GM19372 (cell line): ENCODE data around the gene IRS1.
A peak's percentile ranks its signal among the peaks of the same experiment; 100 is the strongest.
"Not testable (repeated sequence)": the region's sequence is repeated elsewhere in the genome, so short reads cannot be mapped to it uniquely, and the experiment has no call there.

Experiments used
- ATAC-seq: cut with Tn5 transposase; IDR thresholded peaks from one replicate; pipeline ENCODE4 v1.9.1; 2021; ENCODE audit warnings: mild to moderate bottlenecking, low read depth, moderate library complexity; ENCODE audit not compliant: unreplicated experiment

The IRS1 gene, protein sequence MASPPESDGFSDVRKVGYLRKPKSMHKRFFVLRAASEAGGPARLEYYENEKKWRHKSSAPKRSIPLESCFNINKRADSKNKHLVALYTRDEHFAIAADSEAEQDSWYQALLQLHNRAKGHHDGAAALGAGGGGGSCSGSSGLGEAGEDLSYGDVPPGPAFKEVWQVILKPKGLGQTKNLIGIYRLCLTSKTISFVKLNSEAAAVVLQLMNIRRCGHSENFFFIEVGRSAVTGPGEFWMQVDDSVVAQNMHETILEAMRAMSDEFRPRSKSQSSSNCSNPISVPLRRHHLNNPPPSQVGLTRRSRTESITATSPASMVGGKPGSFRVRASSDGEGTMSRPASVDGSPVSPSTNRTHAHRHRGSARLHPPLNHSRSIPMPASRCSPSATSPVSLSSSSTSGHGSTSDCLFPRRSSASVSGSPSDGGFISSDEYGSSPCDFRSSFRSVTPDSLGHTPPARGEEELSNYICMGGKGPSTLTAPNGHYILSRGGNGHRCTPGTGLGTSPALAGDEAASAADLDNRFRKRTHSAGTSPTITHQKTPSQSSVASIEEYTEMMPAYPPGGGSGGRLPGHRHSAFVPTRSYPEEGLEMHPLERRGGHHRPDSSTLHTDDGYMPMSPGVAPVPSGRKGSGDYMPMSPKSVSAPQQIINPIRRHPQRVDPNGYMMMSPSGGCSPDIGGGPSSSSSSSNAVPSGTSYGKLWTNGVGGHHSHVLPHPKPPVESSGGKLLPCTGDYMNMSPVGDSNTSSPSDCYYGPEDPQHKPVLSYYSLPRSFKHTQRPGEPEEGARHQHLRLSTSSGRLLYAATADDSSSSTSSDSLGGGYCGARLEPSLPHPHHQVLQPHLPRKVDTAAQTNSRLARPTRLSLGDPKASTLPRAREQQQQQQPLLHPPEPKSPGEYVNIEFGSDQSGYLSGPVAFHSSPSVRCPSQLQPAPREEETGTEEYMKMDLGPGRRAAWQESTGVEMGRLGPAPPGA (N-terminal part only)

DNA sequence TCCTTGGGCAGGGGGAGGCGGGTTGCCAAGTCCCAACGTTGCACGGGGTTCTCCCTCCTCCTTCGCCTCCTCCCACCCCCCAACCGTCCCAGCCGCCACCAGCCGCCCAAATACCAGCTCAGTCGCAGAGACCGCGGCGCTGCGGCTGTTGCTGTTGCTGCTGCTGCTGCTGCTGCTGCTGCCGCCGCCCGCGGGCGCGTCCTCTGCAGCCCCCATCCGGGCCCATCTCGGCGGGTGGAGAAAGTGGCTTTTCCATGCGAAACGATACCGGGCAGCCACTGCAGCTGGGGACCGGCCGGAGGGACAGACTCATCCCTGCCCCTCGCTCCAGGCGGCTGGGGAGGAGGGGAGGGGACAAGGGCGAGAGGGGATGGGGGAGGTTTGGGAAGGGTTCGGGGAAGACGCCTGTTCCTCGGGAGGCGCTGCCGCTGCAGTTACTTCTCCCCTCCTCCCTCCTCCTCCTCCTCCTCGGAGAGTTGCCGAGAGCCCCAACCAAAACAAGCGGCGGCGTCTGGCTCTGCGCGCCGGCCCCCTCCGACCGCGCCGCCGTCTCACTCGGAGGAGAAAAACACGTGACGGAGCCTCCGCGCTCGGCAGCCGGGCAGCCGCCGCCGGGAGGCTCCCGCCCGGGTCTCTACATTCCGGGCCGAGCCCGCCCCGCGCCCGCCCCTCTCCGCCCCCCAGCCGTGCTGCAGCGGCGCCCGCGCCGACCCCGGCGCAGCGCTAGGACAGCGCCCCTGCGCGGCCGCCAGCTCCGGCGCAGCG, at the start of gene IRS1:
Gene IRS1 (minus strand): TSS at position 610 of the 765 bp plus-strand sequence. CDS start 1,082 bp downstream, outside the sequence.
- ATAC-seq = peak; percentile 34

DNA sequence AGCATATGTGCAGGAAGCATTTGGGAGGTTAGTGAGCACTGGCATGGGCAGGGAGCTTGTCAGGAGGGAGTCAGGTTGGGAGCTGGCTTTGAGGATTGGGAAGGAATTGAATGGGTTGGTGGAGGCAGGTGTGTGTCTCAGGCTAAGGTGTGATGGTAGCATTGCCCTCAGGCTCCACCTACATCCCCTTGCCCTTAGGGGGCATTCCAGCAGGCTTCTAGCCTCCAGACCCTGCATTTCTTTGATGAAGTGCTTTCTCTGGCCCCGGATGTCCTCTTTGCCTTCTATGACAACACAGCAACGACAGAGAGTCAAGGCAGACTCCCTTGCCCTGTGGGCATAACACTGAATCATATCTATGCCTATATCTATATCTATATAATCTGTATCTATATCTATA, 49.7 kb upstream of the IRS1 start:
- ATAC-seq = no peak

DNA sequence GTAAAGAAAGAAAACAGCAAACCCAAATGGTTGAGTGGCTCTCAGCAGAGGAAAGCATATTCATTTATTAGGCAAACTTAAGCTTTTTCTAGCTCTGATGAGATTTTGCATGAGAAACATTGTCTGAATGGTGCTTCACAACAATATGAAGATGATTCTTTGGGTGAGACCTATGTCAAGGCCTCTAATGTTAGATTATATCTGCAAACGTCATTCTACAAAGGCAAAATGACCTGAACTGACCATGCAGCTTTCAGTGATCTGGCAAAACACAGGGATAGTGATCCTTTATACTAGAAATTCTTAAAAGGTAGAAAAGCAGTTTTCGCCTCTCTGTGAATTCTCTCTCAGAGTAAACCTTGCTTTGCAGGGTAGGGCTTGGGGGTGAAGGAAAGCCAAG, 47.9 kb upstream of the IRS1 start:
- ATAC-seq = no peak

DNA sequence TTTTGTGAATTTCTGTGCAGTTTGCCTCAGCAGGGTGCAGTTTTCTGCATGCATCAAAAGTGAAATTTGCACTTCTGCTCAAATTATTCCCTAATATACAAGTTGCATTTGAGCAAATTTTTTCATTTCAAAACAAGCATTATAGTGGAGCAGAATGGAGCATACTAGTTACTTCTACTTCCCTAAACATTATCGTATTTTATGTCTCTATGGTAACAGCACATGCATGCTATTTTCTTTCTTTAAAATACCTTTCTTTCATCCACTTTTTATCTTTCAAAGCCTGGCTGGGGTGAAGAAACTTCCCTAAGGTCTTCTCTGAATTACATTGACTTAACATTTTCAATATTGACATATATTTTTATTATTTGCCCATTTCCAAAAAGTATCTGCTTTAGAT, 47.5 kb upstream of the IRS1 start:
- no peak for ATAC-seq

DNA sequence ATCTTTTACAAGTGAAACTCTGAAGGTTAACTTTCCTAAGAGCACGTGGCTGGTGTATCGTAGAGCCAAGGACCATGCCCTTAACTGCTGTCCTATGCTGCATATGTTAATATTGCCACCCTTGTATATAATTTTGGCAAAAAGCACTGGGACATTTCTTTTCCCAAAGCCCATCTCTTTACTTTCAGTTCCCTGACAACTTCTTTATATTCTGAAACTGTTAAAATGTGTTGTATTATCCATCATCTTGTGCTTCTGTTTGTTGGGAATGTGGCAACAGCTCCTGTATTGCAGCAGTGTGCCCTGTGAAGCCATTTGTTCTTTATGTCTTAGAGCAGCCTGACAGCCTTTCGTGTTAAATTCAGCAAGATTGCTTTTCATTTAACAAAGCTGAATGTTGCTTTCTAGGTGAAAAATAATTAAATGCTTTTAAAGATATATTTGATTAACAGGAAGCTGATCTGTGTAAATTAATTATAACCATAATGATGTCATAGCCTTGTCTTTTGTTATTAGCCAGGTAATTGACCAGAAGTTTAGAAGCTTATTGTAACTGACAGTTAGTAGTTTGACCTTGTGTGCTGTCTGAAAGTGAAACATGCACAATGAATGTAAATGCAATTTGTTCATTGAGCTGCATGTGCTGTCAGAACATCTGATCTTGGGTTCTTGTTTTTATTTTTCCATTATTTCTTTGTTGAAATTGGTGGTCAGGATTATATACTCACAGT, 45.9 kb upstream of the IRS1 start:
- peak; percentile 61 for ATAC-seq

DNA sequence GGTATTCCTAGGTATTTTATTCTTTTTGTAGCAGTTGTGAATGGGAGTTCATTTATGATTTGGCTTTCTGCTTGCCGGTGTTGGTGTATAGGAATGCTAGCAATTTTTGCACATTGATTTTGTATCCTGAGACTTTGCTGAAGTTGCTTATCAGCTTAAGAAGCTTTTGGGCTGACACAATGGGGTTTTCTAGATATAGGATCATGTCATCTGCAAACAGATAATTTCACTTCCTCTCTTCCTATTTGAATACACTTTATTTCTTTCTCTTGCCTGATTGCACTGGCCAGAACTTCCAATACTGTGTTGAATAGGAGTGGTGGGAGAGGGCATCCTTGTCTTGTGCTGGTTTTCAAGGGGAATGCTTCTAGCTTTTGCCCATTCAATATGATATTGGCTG, 43.4 kb upstream of the IRS1 start:
- ATAC-seq = not testable (repeated sequence)

DNA sequence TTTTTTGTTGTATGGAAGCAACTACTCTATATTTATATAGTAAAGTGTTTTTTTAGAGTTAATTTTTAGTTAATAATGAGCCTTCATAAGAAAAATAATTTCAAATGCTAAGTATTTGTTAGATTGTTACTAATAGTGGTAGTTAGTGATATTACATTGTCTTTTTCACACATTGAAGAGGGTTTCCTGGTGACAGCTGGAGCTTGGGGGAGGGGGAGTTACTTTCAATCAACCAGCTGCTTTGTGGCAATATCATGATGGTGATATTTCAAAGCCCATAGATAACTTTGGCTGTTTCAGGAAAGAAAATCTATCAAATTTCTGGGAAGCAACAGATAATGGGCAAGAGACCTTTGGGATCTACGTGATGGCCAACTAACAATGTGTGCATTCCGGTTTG, 40.3 kb upstream of the IRS1 start:
- ATAC-seq = no peak

DNA sequence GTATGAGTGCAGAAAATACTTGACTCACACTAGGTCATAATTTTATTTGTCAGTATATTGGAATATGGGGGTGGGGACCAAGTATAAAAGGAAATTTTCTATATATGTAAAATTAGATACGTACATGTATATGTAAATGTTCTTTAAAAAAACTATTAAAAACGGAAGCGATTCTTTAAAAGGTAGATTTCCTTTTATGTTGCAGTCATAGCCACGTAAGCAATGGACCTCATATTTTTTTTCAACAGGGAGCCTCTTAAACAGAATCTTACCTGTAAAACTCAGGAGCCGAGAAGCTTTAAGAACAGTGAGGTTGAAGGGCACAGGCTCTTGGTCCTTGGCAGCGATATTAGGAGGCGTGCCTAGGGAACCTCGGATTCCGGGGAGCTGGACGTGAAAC, 39.5 kb upstream of the IRS1 start:
- ATAC-seq = no peak

DNA sequence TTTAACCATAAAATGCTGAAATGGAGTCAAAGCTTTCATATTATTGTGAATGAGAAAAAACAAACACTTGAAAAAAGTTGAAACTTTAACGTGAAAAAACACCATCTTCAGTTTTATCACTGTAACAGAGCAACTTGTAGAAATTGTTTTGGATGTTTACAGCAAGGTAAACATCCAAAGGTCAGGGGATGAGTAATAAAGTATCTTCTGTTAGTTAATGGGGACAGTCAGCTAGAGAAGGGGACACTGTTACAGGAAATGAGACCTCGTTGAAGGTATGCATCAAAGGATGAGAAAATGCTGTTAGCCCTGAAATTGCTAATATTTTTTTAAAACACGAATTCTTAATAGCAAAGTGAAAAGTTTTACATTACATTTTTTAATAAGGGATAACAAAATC, 39.1 kb upstream of the IRS1 start:
- ATAC-seq = no peak

DNA sequence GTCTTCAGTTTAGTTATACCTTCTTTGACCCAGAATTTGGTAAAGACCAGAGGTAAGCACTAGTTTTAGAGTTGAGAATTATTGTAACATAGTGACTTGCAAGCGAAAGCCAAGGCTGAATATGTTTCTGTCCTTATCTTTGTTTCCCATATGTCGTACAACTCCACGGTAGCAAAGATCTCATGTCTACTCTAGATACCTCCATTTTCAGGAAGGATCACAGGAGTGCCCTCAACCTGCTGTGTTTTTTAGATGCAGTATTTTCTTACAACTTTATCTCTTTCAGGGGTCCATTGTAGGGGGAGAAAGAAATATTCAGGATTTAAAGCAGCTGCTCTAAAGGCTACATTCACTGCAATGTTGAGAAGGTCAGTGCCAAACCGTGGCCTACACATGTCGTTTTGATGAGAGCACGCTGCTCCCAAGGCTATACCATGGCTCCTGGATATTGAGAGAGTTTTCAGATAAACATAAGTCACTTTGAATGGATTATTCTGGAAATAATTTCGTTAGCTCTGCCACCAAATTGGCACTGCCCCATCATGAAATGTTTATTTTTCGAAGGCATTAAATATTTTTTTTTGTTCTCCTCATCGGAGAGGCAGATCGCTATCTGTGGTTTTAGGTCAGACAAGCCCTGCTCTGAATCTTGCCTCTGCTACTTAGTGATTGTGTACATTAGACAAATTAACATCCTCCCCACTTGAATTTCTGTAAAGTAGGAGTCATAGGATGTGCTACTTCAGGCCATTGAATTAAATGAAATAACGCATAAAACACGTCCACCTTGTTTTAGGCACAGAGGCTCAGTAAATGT, 38.4 kb upstream of the IRS1 start:
- no peak for ATAC-seq

DNA sequence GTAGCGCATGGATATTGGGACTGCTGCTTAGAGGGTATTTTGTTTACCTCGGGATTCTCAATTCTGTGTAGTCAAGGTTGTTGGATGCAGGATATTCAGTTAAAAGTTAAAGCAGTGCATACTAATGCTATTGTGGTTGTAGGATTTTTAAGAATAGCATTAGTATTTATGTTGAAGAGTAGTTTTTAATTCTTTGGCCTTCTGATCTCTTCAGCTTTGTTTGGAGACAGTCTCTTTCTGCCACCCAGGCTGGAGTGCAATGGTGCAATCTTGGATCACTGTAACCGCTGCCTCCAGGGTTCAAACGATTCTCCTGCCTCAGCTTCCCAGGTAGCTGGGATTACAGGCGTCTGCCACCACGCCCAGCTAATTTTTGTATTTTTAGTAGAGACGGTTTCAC, 37.7 kb upstream of the IRS1 start:
- no peak for ATAC-seq

DNA sequence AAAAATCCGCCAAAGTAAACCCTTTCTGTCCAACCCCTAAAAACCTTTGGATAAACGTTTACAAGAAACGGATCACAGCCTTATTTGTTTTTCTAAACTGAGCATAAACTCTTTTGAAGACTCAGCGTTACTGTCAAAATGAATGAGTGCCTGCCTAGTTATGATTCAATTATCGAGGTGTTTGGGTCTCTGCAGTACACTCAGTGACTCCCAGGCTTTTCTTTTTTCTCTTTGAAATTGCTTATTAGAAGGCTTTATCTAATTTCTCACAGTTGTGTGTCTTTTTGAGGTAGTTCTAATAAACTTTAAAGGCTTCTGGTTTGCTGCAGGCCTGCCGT, 36.9 kb upstream of the IRS1 start:
- ATAC-seq = peak; percentile 1

DNA sequence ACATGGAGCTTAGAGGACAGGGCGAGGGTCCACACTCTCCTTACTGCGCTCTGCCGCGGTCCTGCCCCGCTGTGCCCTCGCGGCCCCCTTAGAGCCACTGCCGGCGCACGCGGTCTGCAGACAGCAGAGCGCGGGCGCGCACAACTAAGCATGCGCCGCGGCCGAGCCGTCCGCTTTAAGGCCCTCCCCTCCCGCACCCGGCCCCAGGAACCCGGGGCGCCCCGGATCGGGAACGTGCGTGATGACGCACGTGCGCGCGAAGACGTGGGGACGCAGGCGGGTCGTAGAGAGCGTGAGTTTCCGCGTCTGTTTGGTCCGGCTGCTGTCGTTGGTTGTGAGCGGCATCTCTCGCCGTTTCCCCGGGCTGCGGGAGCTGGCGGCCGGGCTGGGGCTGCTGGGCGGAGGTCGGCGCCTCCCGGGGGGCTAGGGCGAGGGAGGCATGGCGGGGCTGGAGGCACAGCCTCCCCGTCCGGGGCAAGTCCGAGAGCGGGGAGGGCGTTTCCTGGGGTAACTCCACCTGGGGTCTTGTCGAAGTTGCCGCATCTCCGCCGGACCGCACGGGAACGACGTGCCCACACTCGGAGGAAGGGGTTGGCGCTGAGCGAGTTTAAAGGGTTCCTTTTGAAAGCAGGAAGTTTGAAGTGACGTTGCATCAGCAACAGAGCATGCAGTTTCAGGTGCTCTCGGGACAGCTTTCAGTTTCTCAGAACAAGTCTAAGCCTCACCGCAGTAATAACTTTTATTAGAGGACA, 36.4 kb upstream of the IRS1 start, which contains the start of gene RHBDD1:
Gene RHBDD1 (plus strand): TSS at position 259 of the 752 bp plus-strand sequence. CDS start 28,640 bp downstream, outside the sequence.
- peak; percentile 80 for ATAC-seq

DNA sequence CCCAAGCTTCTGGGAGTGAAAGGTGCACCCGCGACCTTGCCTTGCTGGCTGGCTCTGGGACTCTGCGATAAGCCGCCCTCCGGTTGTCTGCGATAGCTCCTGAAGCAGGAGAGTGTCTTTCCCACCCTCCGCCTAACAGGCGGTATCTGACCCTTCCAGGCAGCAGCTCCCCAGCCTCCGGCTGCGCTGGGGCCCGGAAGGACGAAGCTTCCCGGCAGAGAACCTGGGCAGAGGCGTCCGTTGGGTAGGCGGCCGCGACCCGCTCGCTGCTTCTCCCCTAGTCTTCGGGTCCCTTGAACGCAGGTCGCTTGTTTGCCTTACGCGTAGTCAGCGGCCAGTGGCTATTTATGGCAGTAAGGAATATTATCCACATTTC, 35.8 kb upstream of the IRS1 start:
- ATAC-seq = peak; percentile 24

DNA sequence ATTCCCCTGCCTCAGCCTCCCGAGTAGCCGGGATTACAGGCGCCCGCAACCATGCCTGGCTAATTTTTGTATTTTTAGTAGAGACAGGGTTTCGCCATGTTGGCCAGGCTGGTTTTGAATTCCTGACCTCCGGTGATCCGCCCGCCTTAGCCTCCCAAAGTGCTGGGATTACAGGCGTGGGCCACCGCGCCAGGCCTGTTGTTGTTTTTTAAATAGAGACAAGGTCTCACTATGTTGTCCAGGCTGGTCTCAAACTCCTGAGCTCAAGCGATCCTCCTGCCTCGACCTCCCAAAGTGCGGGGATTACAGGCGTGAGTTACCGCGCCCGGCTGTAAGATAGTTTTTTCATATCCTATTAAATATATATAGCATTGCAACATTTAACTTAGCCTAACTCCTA, 35.3 kb upstream of the IRS1 start:
- not testable (repeated sequence) for ATAC-seq

DNA sequence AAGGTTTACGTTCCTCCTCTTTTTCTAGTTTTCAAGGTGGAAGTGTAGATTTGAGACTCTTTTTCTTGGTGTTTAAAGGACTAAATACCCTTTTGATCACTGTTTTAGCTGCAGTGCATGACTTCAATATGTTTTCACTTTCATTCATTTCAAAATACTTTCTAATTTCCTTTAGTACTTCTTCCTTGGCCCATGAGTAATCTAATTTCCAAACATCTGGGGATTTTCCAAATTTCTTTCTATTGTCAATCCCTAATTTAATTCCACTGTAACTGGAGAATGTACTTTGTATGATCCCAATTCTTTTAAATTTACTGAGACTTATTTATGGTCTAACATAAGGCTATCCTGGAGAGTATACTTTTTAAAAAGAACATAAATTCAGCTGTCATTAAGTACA, 32.4 kb upstream of the IRS1 start:
- no peak for ATAC-seq

DNA sequence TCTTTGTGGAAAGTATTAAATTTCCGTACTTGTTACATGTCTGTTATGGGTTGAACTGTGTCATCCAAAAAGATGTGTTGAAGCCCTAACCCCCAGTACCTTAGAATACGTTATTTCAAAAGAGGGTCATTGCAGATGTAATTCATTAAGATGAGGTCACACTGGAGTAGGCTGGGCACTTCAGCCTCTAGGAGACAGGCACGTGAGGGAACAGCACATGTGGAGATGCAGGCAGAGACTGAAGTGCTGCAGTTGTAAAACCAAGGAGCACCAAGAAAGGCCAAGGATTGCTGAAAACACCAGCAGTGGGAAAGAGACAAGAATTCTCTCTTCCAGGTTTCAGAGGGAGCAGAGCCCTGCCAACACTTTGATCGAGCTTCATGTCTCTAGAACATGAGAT, 31.6 kb upstream of the IRS1 start:
- ATAC-seq = no peak
